Stimulated activated naive CD8-positive, alpha-beta T cell treated with anti-CD3 and anti-CD28 coated beads, Interleukin-15, Interleukin-2, amounts not matched to agents 100 ng/mL and 50 ng/mL, for 24 hours (primary cell): Measurements from ENCODE around the gene DLK2.
"Not testable (repeated sequence)": the region's sequence is repeated elsewhere in the genome, so short reads cannot be mapped to it uniquely, and the experiment has no call there.

Source experiments
- H3K27ac Mint-ChIP-seq: one replicate; pipeline ENCODE4 v1.8.0; 2021; ENCODE audit warnings: mild to moderate bottlenecking, mixed read lengths
- H3K27me3 Mint-ChIP-seq: one replicate; pipeline ENCODE4 v1.8.0; 2021; ENCODE audit warnings: mixed read lengths
- H3K36me3 Mint-ChIP-seq: one replicate; pipeline ENCODE4 v1.8.0; 2021; ENCODE audit warnings: low read depth, mixed read lengths
- H3K4me1 Mint-ChIP-seq: one replicate; pipeline ENCODE4 v1.8.0; 2021; ENCODE audit warnings: low read depth, mixed read lengths
- H3K4me3 Mint-ChIP-seq: one replicate; pipeline ENCODE4 v1.8.0; 2021; ENCODE audit warnings: mild to moderate bottlenecking, mixed read lengths
- H3K9me3 Mint-ChIP-seq: one replicate; pipeline ENCODE4 v1.8.0; 2021; ENCODE audit warnings: mixed read lengths

DLK2 gene, protein sequence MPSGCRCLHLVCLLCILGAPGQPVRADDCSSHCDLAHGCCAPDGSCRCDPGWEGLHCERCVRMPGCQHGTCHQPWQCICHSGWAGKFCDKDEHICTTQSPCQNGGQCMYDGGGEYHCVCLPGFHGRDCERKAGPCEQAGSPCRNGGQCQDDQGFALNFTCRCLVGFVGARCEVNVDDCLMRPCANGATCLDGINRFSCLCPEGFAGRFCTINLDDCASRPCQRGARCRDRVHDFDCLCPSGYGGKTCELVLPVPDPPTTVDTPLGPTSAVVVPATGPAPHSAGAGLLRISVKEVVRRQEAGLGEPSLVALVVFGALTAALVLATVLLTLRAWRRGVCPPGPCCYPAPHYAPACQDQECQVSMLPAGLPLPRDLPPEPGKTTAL

GRCh38 chr6:43455531-43456428 is at the start of gene DLK2:
Gene DLK2, minus strand, starts transcription at chr6:43455548. Its CDS starts 723 bp downstream, at chr6:43454825.
- Mint-ChIP-seq H3K27ac (peak within 1 kb of the TSS; percentile 69), H3K27me3 (peaks cover 14% of the 10 kb centered on the region), H3K9me3 (no peaks in the 10 kb centered on the region), H3K4me1 (peaks cover 21% of the 10 kb centered on the region), H3K36me3 (peaks cover 13% of the 10 kb centered on the region), H3K4me3 (peak within 1 kb of the TSS; percentile 81)

DNA sequence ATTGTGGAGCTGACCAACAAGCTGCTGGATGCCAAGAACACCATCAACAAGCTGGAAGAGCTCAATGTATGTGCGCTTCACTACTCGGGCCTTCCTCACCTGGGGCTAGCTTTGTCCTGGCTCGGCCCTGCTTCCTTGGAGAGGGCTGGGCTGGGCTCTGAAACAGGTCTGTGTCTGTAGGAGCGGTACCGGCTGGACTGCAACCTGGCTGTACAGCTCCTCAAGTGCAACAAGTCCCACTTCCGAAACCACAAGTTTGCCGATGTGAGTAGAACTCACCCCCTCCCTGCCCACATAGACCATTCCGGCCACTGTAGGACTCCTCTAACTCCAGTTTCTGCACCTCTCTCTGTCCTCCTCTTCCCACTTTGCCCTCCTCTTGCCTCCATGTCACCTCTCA is 48.1 kb upstream of the DLK2 start:
- H3K36me3 Mint-ChIP-seq: peaks cover 37% of the 10 kb centered on the region
- no peak overlapping the region for H3K27ac Mint-ChIP-seq

GRCh38 chr6:43502666-43503065 is 47.3 kb upstream of the DLK2 start:
- peaks cover 37% of the 10 kb centered on the region for H3K36me3 Mint-ChIP-seq
- no peaks in the 10 kb centered on the region for H3K27me3 Mint-ChIP-seq

More for the DNA sequence above, 48.1 kb upstream of the DLK2 start:
- no peak overlapping the region for H3K4me3 Mint-ChIP-seq
- peaks cover 3% of the 10 kb centered on the region for H3K27me3 Mint-ChIP-seq
- no peaks in the 10 kb centered on the region for H3K4me1 Mint-ChIP-seq
- no peaks in the 10 kb centered on the region for H3K9me3 Mint-ChIP-seq

GRCh38 chr6:43500921-43501320 is 45.6 kb upstream of the DLK2 start:
- Mint-ChIP-seq H3K4me1 (no peaks in the 10 kb centered on the region), H3K4me3 (no peak overlapping the region), H3K27ac (no peak overlapping the region), H3K9me3 (no peaks in the 10 kb centered on the region), H3K27me3 (no peaks in the 10 kb centered on the region), H3K36me3 (peaks cover 30% of the 10 kb centered on the region)

More at GRCh38 chr6:43502666-43503065, 47.3 kb upstream of the DLK2 start:
- no peak overlapping the region for H3K27ac Mint-ChIP-seq
- H3K4me1 Mint-ChIP-seq: no peaks in the 10 kb centered on the region
- H3K4me3 Mint-ChIP-seq: no peak overlapping the region
- no peaks in the 10 kb centered on the region for H3K9me3 Mint-ChIP-seq

GRCh38 chr6:43499028-43499815 is 43.9 kb upstream of the DLK2 start:
- peaks cover 10% of the 10 kb centered on the region for H3K4me1 Mint-ChIP-seq
- H3K36me3 Mint-ChIP-seq: peaks cover 29% of the 10 kb centered on the region
- no peak overlapping the region for H3K27ac Mint-ChIP-seq
- no peak overlapping the region for H3K4me3 Mint-ChIP-seq
- no peaks in the 10 kb centered on the region for H3K9me3 Mint-ChIP-seq
- H3K27me3 Mint-ChIP-seq: no peaks in the 10 kb centered on the region

DNA sequence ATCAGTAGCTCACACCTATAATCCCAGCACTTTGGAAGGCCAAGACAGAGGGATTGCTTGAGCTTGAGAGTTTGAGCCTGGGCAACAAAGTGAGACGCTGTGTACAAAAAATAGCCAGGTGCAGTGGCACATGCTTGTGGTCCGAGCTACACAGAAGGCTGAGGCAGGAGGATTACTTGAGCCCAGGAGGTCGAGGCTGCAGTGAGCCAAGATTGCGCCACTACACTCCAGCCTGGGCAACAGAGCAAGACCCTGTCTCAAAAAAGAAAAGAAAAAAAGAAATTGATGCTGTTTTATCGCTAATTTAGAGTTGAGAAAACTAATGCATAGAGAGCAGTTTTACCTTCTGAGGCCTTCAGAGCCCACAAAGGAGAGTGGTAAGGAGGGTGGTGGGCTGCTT is 42.9 kb upstream of the DLK2 start:
- peaks cover 16% of the 10 kb centered on the region for H3K4me1 Mint-ChIP-seq
- not testable (repeated sequence) for H3K9me3 Mint-ChIP-seq, H3K4me3 Mint-ChIP-seq, H3K27ac Mint-ChIP-seq, H3K27me3 Mint-ChIP-seq
- peaks cover 24% of the 10 kb centered on the region for H3K36me3 Mint-ChIP-seq

GRCh38 chr6:43497689-43498088 is 42.3 kb upstream of the DLK2 start:
- Mint-ChIP-seq H3K27ac (no peak overlapping the region), H3K27me3 (no peaks in the 10 kb centered on the region), H3K4me3 (no peak overlapping the region), H3K9me3 (no peaks in the 10 kb centered on the region), H3K4me1 (peaks cover 19% of the 10 kb centered on the region), H3K36me3 (peaks cover 21% of the 10 kb centered on the region)

- H3K4me3 Mint-ChIP-seq: no peak overlapping the region
- peaks cover 20% of the 10 kb centered on the region for H3K36me3 Mint-ChIP-seq
- H3K4me1 Mint-ChIP-seq: peaks cover 19% of the 10 kb centered on the region
- H3K9me3 Mint-ChIP-seq: no peaks in the 10 kb centered on the region
- no peaks in the 10 kb centered on the region for H3K27me3 Mint-ChIP-seq
- H3K27ac Mint-ChIP-seq: no peak overlapping the region
Measured at GRCh38 chr6:43497129-43497396, 41.7 kb upstream of the DLK2 start.

- Mint-ChIP-seq H3K4me3 (no peak overlapping the region), H3K9me3 (no peaks in the 10 kb centered on the region), H3K36me3 (peaks cover 15% of the 10 kb centered on the region), H3K4me1 (peaks cover 19% of the 10 kb centered on the region), H3K27ac (no peak overlapping the region), H3K27me3 (no peaks in the 10 kb centered on the region)
Measured at GRCh38 chr6:43496370-43497128, 41.2 kb upstream of the DLK2 start.

DNA sequence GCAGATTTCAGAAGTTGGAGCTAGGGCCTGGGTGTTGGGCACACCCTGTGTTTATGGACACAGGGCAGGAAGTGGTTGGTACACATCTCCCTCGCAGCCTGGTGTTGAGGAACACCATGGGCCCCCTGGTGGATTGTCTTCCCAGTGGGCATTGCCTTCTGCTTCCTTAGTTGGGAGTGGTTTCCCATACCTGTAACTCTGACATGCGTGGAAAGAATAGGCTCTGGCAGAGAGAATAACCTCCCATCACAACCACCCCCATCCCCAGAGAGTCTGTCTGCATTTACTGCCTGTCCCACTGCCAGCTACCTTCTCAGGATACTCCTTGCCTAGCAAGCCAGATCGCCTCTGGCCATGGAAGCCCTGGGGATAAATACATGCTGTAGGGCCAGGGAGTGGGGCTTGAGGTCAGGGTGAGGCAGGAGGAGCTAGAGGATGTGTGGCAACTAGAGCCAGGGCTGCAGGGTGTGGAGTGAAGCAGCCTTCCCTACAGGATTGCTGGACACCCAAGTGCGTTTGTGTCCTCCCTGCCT is 40.1 kb upstream of the DLK2 start:
- peaks cover 19% of the 10 kb centered on the region for H3K4me1 Mint-ChIP-seq
- H3K36me3 Mint-ChIP-seq: peaks cover 7% of the 10 kb centered on the region
- no peak overlapping the region for H3K27ac Mint-ChIP-seq
- no peaks in the 10 kb centered on the region for H3K9me3 Mint-ChIP-seq
- H3K27me3 Mint-ChIP-seq: no peaks in the 10 kb centered on the region
- H3K4me3 Mint-ChIP-seq: no peak overlapping the region

GRCh38 chr6:43494766-43495165 is 39.4 kb upstream of the DLK2 start:
- Mint-ChIP-seq H3K4me3 (no peak overlapping the region), H3K27me3 (no peaks in the 10 kb centered on the region), H3K36me3 (peaks cover 7% of the 10 kb centered on the region), H3K9me3 (no peaks in the 10 kb centered on the region), H3K4me1 (peaks cover 23% of the 10 kb centered on the region), H3K27ac (no peak overlapping the region)

DNA sequence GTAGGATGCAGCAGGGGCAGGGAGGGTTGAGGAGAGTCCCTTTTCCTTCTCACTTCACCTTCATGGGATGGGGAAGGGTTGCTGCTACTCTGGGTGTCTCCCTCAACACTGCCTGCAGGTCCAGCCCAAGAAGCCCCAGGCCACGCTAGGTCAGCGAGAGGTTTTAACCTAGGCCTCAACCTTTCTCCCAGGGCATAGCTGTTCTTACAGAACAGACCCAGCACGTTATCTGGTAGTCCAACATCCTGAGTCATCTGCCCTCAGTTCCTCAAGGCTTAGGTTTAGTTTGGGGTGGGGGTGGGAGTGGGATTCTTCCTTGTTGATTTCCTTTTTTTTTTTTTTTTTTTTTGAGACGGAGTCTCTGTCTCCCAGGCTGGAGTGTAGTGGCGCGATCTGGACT is 39.0 kb upstream of the DLK2 start:
- Mint-ChIP-seq H3K4me3 (no peak overlapping the region), H3K36me3 (peaks cover 5% of the 10 kb centered on the region)

DNA sequence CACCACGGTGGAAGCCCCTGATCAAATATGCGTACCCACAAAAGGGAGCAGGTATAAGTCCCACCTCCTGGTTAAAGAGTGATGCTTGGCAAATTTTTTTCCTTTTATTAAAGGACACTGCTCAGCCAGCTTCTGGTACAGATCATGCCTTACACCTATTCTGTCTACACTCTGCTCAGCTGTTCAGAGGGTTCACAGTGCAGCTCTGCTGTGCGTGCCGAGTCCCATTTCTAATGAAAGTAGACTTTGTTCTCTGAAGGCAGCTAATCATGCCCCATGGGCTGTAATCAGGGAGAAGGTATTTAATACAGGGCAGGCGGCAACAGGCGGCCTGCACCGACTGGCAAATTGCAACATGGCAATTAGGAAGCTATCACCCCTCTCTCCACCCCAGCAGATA is 38.5 kb upstream of the DLK2 start:
- Mint-ChIP-seq H3K36me3 (peaks cover 9% of the 10 kb centered on the region), H3K4me1 (peaks cover 23% of the 10 kb centered on the region), H3K27ac (no peak overlapping the region), H3K27me3 (no peaks in the 10 kb centered on the region), H3K4me3 (no peak overlapping the region), H3K9me3 (no peaks in the 10 kb centered on the region)

More for the DNA sequence above, 39.0 kb upstream of the DLK2 start:
- Mint-ChIP-seq H3K4me1 (peaks cover 23% of the 10 kb centered on the region), H3K27ac (no peak overlapping the region), H3K27me3 (no peaks in the 10 kb centered on the region), H3K9me3 (no peaks in the 10 kb centered on the region)

- Mint-ChIP-seq H3K27me3 (no peaks in the 10 kb centered on the region), H3K4me1 (peaks cover 23% of the 10 kb centered on the region), H3K36me3 (peaks cover 9% of the 10 kb centered on the region), H3K4me3 (no peak overlapping the region), H3K27ac (no peak overlapping the region), H3K9me3 (no peaks in the 10 kb centered on the region)
Measured at GRCh38 chr6:43493230-43493629, 37.9 kb upstream of the DLK2 start.
